ENCODE measurements around the gene CCDC87.
"Not testable (repeated sequence)": the region's sequence is repeated elsewhere in the genome, so short reads cannot be mapped to it uniquely, and the experiment has no call there.

The CCDC87 gene

GRCh38 chr11:66609721-66610617 is 17.1 kb upstream of the CCDC87 start:
- peak; percentile 14 for FAIRE-seq

GRCh38 chr11:66607126-66607834 is 14.4 kb upstream of the CCDC87 start:
- TF ChIP-seq POLR2AphosphoS5 (IDR thresholded peaks at IDR 0.05; ENCODE audit: low read depth, low read length) (no peak), POLR2A (IDR thresholded peaks at IDR 0.05; ENCODE audit: low read depth, low read length) (no peak), TAF1 (IDR thresholded peaks at IDR 0.05; ENCODE audit: borderline replicate concordance, low read depth, low read length) (no peak)
- FAIRE-seq = no peak
- DNase-seq (ENCODE audit: insufficient read length) = no peak

More at GRCh38 chr11:66609721-66610617, 17.1 kb upstream of the CCDC87 start:
- DNase-seq (ENCODE audit: insufficient read length) = no peak
- TF ChIP-seq POLR2AphosphoS5 (IDR thresholded peaks at IDR 0.05; ENCODE audit: low read depth, low read length) = no peak
- TF ChIP-seq POLR2A (IDR thresholded peaks at IDR 0.05; ENCODE audit: low read depth, low read length) = no peak

- FAIRE-seq; DNase-seq (ENCODE audit: insufficient read length): not testable (repeated sequence)
Observed at GRCh38 chr11:66606608-66607007, 13.7 kb upstream of the CCDC87 start.

GRCh38 chr11:66604155-66604554 is 11.3 kb upstream of the CCDC87 start:
- TF ChIP-seq POLR2A (IDR thresholded peaks at IDR 0.05; ENCODE audit: low read depth, low read length) (no peak), POLR2AphosphoS5 (IDR thresholded peaks at IDR 0.05; ENCODE audit: low read depth, low read length) (no peak)
- DNase-seq (ENCODE audit: insufficient read length) (no peak), FAIRE-seq (no peak)

GRCh38 chr11:66603072-66603471 is 10.2 kb upstream of the CCDC87 start:
- no peak for FAIRE-seq

GRCh38 chr11:66600631-66601233 is 7.9 kb upstream of the CCDC87 start:
- DNase-seq (ENCODE audit: insufficient read length) = no peak
- FAIRE-seq = no peak
- TF ChIP-seq POLR2A (IDR thresholded peaks at IDR 0.05; ENCODE audit: low read depth, low read length) = no peak
- no peak for TF ChIP-seq TAF1 (IDR thresholded peaks at IDR 0.05; ENCODE audit: borderline replicate concordance, low read depth, low read length)
- no peak for TF ChIP-seq POLR2AphosphoS5 (IDR thresholded peaks at IDR 0.05; ENCODE audit: low read depth, low read length)

More at GRCh38 chr11:66603072-66603471, 10.2 kb upstream of the CCDC87 start:
- no peak for DNase-seq (ENCODE audit: insufficient read length)
- TF ChIP-seq POLR2A (IDR thresholded peaks at IDR 0.05; ENCODE audit: low read depth, low read length) (no peak), POLR2AphosphoS5 (IDR thresholded peaks at IDR 0.05; ENCODE audit: low read depth, low read length) (no peak), TAF1 (IDR thresholded peaks at IDR 0.05; ENCODE audit: borderline replicate concordance, low read depth, low read length) (no peak)

GRCh38 chr11:66600219-66600618 is 7.4 kb upstream of the CCDC87 start:
- TF ChIP-seq TAF1 (IDR thresholded peaks at IDR 0.05; ENCODE audit: borderline replicate concordance, low read depth, low read length) = no peak
- TF ChIP-seq POLR2AphosphoS5 (IDR thresholded peaks at IDR 0.05; ENCODE audit: low read depth, low read length) = no peak
- no peak for TF ChIP-seq POLR2A (IDR thresholded peaks at IDR 0.05; ENCODE audit: low read depth, low read length)
- no peak for FAIRE-seq
- DNase-seq (ENCODE audit: insufficient read length) = no peak

- FAIRE-seq = no peak
- no peak for TF ChIP-seq TAF1 (IDR thresholded peaks at IDR 0.05; ENCODE audit: borderline replicate concordance, low read depth, low read length)
- no peak for TF ChIP-seq POLR2A (IDR thresholded peaks at IDR 0.05; ENCODE audit: low read depth, low read length)
- no peak for TF ChIP-seq POLR2AphosphoS5 (IDR thresholded peaks at IDR 0.05; ENCODE audit: low read depth, low read length)
- DNase-seq (ENCODE audit: insufficient read length) = no peak
Observed at GRCh38 chr11:66598993-66599392, 6.1 kb upstream of the CCDC87 start.

- TF ChIP-seq TAF1 (IDR thresholded peaks at IDR 0.05; ENCODE audit: borderline replicate concordance, low read depth, low read length) = no peak
- no peak for TF ChIP-seq POLR2AphosphoS5 (IDR thresholded peaks at IDR 0.05; ENCODE audit: low read depth, low read length)
- no peak for TF ChIP-seq POLR2A (IDR thresholded peaks at IDR 0.05; ENCODE audit: low read depth, low read length)
- no peak for FAIRE-seq
- DNase-seq (ENCODE audit: insufficient read length) = no peak
Observed at GRCh38 chr11:66595245-66595904, 2.5 kb upstream of the CCDC87 start.

- FAIRE-seq = no peak
Observed at GRCh38 chr11:66593650-66594049, 787 bp upstream of the CCDC87 start.

GRCh38 chr11:66593303-66593635 is 406 bp upstream of the CCDC87 start:
- TF ChIP-seq POLR2AphosphoS5 (IDR thresholded peaks at IDR 0.05; ENCODE audit: low read depth, low read length) (no peak), POLR2A (IDR thresholded peaks at IDR 0.05; ENCODE audit: low read depth, low read length) (no peak), TAF1 (IDR thresholded peaks at IDR 0.05; ENCODE audit: borderline replicate concordance, low read depth, low read length) (no peak)
- FAIRE-seq (no peak), DNase-seq (ENCODE audit: insufficient read length) (no peak)

More at GRCh38 chr11:66593650-66594049, 787 bp upstream of the CCDC87 start:
- no peak for TF ChIP-seq POLR2A (IDR thresholded peaks at IDR 0.05; ENCODE audit: low read depth, low read length)
- no peak for TF ChIP-seq POLR2AphosphoS5 (IDR thresholded peaks at IDR 0.05; ENCODE audit: low read depth, low read length)
- TF ChIP-seq TAF1 (IDR thresholded peaks at IDR 0.05; ENCODE audit: borderline replicate concordance, low read depth, low read length) = no peak
- DNase-seq (ENCODE audit: insufficient read length) = no peak

Measured in GM12892 (cell line).